Testis (tissue), 3 donors: ENCODE data around the gene BLVRB. TPM values are rescaled to one million over a fixed set of nuclear protein-coding genes. Genes with fewer than 3 reads are reported as not detected.
A peak's percentile ranks its signal among the peaks of the same experiment; 100 is the strongest.

ENCODE experiments used
- DNase-seq: peaks from one replicate; pipeline ENCODE4 v3.0.0-alpha.2; 2019
- H3K27ac ChIP-seq, 2 donors: fragments of 200-600 bp; sonication (generic); one replicate each; pipeline ENCODE4 v1.5.1; 2019
- H3K27me3 ChIP-seq: fragments of 200-600 bp; sonication (generic); one replicate; pipeline ENCODE4 v1.5.1; 2019
- H3K36me3 ChIP-seq: fragments of 200-600 bp; sonication (generic); one replicate; pipeline ENCODE4 v1.5.1; 2017; ENCODE audit warnings: low read depth; ENCODE audit errors: missing control alignments
- H3K4me1 ChIP-seq: fragments of 200-600 bp; sonication (generic); one replicate; pipeline ENCODE4 v1.5.1; 2019
- H3K4me3 ChIP-seq, 2 donors: fragments of 200-600 bp; sonication (generic); one replicate each; pipeline ENCODE4 v1.5.1; 2017 to 2019
- H3K9me3 ChIP-seq: fragments of 200-600 bp; sonication (generic); one replicate; pipeline ENCODE4 v1.5.1; 2017
- CTCF ChIP-seq, 3 experiments: fragments of 450-650 bp in 2 of 3; fragments of 200-600 bp in 1 of 3; sonication (generic) in 1 of 3; IDR thresholded peaks; one replicate each; pipeline ENCODE4 v1.5.1; 2016 to 2019; ENCODE audit warnings: antibody characterized with exemption in 3 of 3, mild to moderate bottlenecking in 2 of 3, moderate library complexity in 1 of 3
- POLR2A ChIP-seq: fragments of 450-650 bp; IDR thresholded peaks from one replicate; pipeline ENCODE4 v1.6.1; 2017; ENCODE audit warnings: antibody characterized with exemption, mild to moderate bottlenecking, moderate library complexity
- WGBS, 2 donors: methylation state at CpG; one replicate each; pipeline ENCODE4 v1.1.5; 2018; 5-methylcytosine and 5-hydroxymethylcytosine counted together
- intact Hi-C: fragments of 100-400 bp; cut with DNase I; formaldehyde crosslinking; loops from one replicate; pipeline ENCODE4 v1.15.1; 2023; ENCODE audit warnings: low total_unique reads
- polyA plus RNA-seq: library from polyadenylated mRNA; stranded (reverse); fragments of 350-450 nt; fragmentation: Illumina TruSeq; extraction: RNeasy Lipid Tissue Mini Kit (QIAGEN cat#74804); gene quantifications from one replicate; pipeline ENCODE4 v1.2.3, GENCODE V29; 2014; ENCODE audit warnings: low read depth, low replicate concordance; ENCODE audit not compliant: insufficient read depth
- total RNA-seq, 2 donors: library from RNA; depleted of rRNA; stranded (reverse); fragments of >200 nt; gene quantifications; one replicate each; pipeline ENCODE4 v1.2.3, GENCODE V29; 2016

Gene BLVRB
- total and polyA plus RNA-seq, 3 donors from 2014 or later, result 25.0 to 43.3 (median 36.8) TPM

GRCh38 chr19:40512110-40512472, 46.5 kb upstream of the BLVRB start:
- Histone ChIP-seq H3K27ac (no peak overlapping the region), H3K9me3 (no peaks in the 10 kb centered on the region), H3K36me3 (no peaks in the 10 kb centered on the region), H3K27me3 (no peaks in the 10 kb centered on the region), H3K4me1 (no peaks in the 10 kb centered on the region), H3K4me3 (peak overlapping the region in 1 of 2 donors; percentile 36)
- WGBS, 2 donors, result 27 to 33% methylated on average over 1 of the region's 1 CpG
- intact Hi-C loops, result no loop called here
- no peak for DNase-seq
- TF ChIP-seq POLR2A, result no peak
- TF ChIP-seq CTCF (IDR thresholded peaks at IDR 0.05), result no peak

DNA sequence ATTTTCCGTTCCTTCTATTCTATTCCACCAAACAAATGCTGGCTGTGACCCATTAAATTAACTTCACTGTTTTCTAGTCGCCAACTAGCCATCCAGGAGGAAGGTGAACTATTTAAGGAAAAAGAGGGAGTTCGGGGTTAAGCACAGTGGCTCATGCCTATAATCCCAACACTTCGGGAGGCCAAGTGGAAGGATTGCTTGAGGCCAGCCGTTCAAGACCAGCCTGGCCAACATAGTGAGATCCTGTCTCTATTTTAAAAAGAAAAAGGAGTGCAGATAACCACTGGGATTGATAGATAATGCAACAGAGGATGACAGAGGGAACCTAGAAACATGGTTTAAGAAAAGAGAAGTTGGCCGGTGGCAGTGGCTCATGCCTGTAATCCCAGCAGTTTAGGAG, 45.9 kb upstream of the BLVRB start:
- no peak overlapping the region for H3K27ac ChIP-seq
- no peaks in the 10 kb centered on the region for H3K4me1 ChIP-seq
- intact Hi-C loops, result no loop called here
- TF ChIP-seq CTCF (IDR thresholded peaks at IDR 0.05) (no peak), POLR2A (no peak)
- no peak for DNase-seq
- 85 to 89% methylated on average over 6 of the region's 6 CpGs for whole genome bisulfite sequencing, 2 donors
- no peaks in the 10 kb centered on the region for H3K9me3 ChIP-seq
- H3K36me3 ChIP-seq, result no peaks in the 10 kb centered on the region
- no peak overlapping the region for H3K4me3 ChIP-seq
- no peaks in the 10 kb centered on the region for H3K27me3 ChIP-seq

DNA sequence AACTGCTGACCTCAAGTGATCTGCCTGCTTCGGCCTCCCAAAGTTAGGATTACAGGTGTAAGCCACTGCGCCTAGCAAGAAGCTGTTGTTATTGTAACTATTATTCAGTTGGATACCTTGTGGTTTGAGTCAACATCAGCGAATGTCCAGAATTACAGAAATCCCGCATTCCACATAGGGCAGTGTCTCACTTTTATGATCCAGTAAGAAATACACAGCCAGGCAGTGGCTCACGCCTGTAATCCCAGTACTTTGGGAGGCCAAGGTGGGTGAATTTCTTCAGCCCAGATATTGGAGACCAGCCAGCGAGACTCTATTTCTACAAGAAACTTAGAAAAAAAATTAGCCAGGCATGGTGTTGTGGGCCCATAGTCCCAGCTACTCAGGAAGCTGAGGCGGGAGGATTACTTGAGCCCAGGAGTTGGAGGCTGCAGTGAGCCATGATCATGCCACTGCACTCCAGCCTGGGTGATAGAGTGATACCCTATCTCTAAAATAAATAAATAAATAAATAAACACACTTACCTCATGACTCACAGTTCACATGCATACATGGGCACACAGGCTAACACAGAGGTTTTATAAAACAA, 45.1 kb upstream of the BLVRB start:
- Histone ChIP-seq H3K27ac (no peak overlapping the region), H3K4me1 (no peaks in the 10 kb centered on the region), H3K36me3 (no peaks in the 10 kb centered on the region), H3K27me3 (no peaks in the 10 kb centered on the region), H3K9me3 (no peaks in the 10 kb centered on the region), H3K4me3 (no peak overlapping the region)
- intact Hi-C loops, result no loop called here
- 92 to 97% methylated on average over 7 of the region's 7 CpGs for WGBS, 2 donors
- DNase-seq, result no peak
- TF ChIP-seq CTCF (IDR thresholded peaks at IDR 0.05) (no peak), POLR2A (no peak)

DNA sequence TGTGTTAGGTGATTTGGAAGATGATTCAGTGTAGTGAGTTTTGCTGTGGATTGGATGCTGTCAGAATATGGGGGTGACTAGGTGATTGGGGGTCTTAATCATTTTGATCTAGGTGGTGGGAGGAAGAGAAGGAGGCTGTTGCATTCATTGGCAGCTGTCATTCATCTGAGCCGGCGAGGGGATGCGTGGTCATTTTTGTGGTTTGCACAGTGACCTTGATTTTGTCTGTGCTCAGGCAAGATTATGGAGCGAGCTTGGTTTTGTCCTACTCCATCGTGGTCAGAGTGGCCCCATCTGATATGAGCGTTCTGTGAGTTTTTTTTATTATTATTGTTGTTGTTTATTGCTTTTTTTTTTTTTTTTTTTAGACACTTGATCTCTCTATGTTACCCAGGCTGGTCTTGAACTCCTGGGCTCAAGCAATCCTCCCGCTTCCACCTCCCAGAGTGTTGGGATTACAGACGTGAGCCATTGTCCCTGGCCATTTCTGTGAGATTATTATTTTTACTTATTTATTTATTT, 43.3 kb upstream of the BLVRB start:
- Histone ChIP-seq H3K9me3 (no peaks in the 10 kb centered on the region), H3K36me3 (no peaks in the 10 kb centered on the region), H3K27ac (no peak overlapping the region), H3K27me3 (no peaks in the 10 kb centered on the region), H3K4me3 (no peak overlapping the region), H3K4me1 (no peaks in the 10 kb centered on the region)
- no peak for DNase-seq
- TF ChIP-seq CTCF (IDR thresholded peaks at IDR 0.05), result no peak
- no peak for TF ChIP-seq POLR2A
- intact Hi-C loops, result loop anchor here (1.0 kb wide), 1 partner anchor 32 kb away; no protein-coding TSS in a partner anchor
- WGBS, 2 donors, result 84 to 87% methylated on average over 8 of the region's 8 CpGs

DNA sequence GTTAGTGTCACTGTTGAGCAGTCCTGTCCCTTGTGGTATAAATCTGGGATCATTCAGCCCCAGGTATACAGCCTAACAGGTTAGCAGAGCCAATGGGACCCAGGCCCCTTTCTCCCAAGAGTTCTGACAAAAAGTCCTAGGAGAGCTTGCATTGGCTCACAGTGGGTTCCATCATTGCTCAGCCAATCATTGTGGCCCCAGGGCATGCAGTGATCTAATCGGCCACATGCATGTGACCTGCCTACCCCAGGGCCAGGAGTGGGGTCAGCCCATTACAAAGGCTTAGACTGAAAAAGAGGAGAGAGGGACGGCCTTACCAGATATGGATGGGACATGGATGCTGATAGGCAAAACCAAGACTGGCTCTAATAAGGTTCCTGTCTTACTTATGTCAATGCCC, 42.3 kb upstream of the BLVRB start:
- no peaks in the 10 kb centered on the region for H3K36me3 ChIP-seq

More for the DNA sequence above, 42.3 kb upstream of the BLVRB start:
- Histone ChIP-seq H3K4me1 (no peaks in the 10 kb centered on the region), H3K9me3 (no peaks in the 10 kb centered on the region), H3K4me3 (no peak overlapping the region), H3K27ac (no peak overlapping the region), H3K27me3 (no peaks in the 10 kb centered on the region)
- 34 to 88% methylated on average over 2 of the region's 2 CpGs for WGBS, 2 donors
- no peak for TF ChIP-seq CTCF (IDR thresholded peaks at IDR 0.05)
- no peak for TF ChIP-seq POLR2A
- no peak for DNase-seq
- intact Hi-C loops, result loop anchor here (1.0 kb wide), 1 partner anchor 32 kb away; no protein-coding TSS in a partner anchor
